Brain microvascular endothelial cell (primary cell): ENCODE measurements around the gene PCDHGA6.
"Not testable (repeated sequence)": the region's sequence is repeated elsewhere in the genome, so short reads cannot be mapped to it uniquely, and the experiment has no call there.

ENCODE experiments used
- DNase-seq: peaks from one replicate; pipeline ENCODE4 v3.0.0-alpha.2; 2020
- H3K27ac ChIP-seq: fragments of 250-450 bp; sonication (Bioruptor Pico); 2 replicates; pipeline ENCODE4 v1.5.1; 2020; ENCODE audit warnings: mild to moderate bottlenecking, moderate library complexity
- H3K27me3 ChIP-seq: fragments of 250-450 bp; sonication (Bioruptor Pico); replicated peaks from 2 replicates; pipeline ENCODE4 v1.5.1; 2020; ENCODE audit warnings: mild to moderate bottlenecking
- H3K36me3 ChIP-seq: fragments of 250-450 bp; sonication (Bioruptor Pico); replicated peaks from 2 replicates; pipeline ENCODE4 v1.5.1; 2020; ENCODE audit warnings: mild to moderate bottlenecking
- H3K4me3 ChIP-seq: 2 replicates; pipeline ENCODE4 v1.5.1; 2011; ENCODE audit warnings: low read depth, mild to moderate bottlenecking, control low read depth, low read length, moderate library complexity
- CTCF ChIP-seq: IDR thresholded peaks from 2 replicates; pipeline ENCODE4 v1.5.1; 2011; ENCODE audit warnings: low read depth, mild to moderate bottlenecking, moderate library complexity, low read length, control low read depth, inconsistent platforms; ENCODE audit errors: missing control alignments
- in situ Hi-C: cut with HindIII; loops from 2 replicates; pipeline ENCODE4 v1.10.0; 2017; ENCODE audit warnings: low sequenced_read_pairs, low pct_ligation_motif_present

Gene PCDHGA6

GRCh38 chr5:141398608-141399007, 24.9 kb downstream of the PCDHGA6 start:
- no peak for DNase-seq
- H3K27me3 ChIP-seq, result no peaks in the 10 kb centered on the region

GRCh38 chr5:141399555-141400258, 26.0 kb downstream of the PCDHGA6 start:
- DNase-seq, result no peak
- Histone ChIP-seq H3K36me3 (no peaks in the 10 kb centered on the region), H3K27me3 (no peaks in the 10 kb centered on the region), H3K27ac (no peak overlapping the region), H3K4me3 (no peak overlapping the region)
- in situ Hi-C loops, result loop anchor here (25.0 kb wide), 1 partner anchor 113 kb away; no protein-coding TSS in a partner anchor
- TF ChIP-seq CTCF, result no peak

More at GRCh38 chr5:141398608-141399007, 24.9 kb downstream of the PCDHGA6 start:
- TF ChIP-seq CTCF, result no peak
- Histone ChIP-seq H3K36me3 (no peaks in the 10 kb centered on the region), H3K4me3 (no peak overlapping the region), H3K27ac (no peak overlapping the region)
- in situ Hi-C loops, result no loop called here

- DNase-seq, result peak; percentile 24
- Histone ChIP-seq H3K36me3 (no peaks in the 10 kb centered on the region), H3K4me3 (peak within 1 kb of the TSS; percentile 22), H3K27me3 (no peaks in the 10 kb centered on the region), H3K27ac (no peak within 1 kb of the TSS)
- in situ Hi-C loops, result loop anchor here (25.0 kb wide), 1 partner anchor 110 kb away; no protein-coding TSS in a partner anchor
- peak; percentile 62 for TF ChIP-seq CTCF
These were observed 29.0 kb downstream of the PCDHGA6 start, which contains the start of gene PCDHGA9 for GRCh38 chr5:141402553-141403243. TSS of gene PCDHGA9 (plus strand) at chr5:141402778. CDS start at chr5:141402953, 175 bp downstream.

GRCh38 chr5:141403387-141403786, 29.7 kb downstream of the PCDHGA6 start:
- H3K27ac ChIP-seq, result no peak overlapping the region
- H3K36me3 ChIP-seq, result no peaks in the 10 kb centered on the region
- DNase-seq, result no peak
- H3K4me3 ChIP-seq, result no peak overlapping the region
- in situ Hi-C loops, result loop anchor here (25.0 kb wide), 1 partner anchor 109 kb away; no protein-coding TSS in a partner anchor
- H3K27me3 ChIP-seq, result no peaks in the 10 kb centered on the region
- no peak for TF ChIP-seq CTCF

GRCh38 chr5:141407790-141408505, 34.3 kb downstream of the PCDHGA6 start, which contains the start of gene PCDHGB6:
TSS of gene PCDHGB6 (plus strand) at chr5:141408021. CDS start at chr5:141408203, 182 bp downstream.
- not testable (repeated sequence) for H3K27me3 ChIP-seq, H3K36me3 ChIP-seq, DNase-seq, H3K27ac ChIP-seq
- TF ChIP-seq CTCF, result peak; percentile 74
- H3K4me3 ChIP-seq, result peak within 1 kb of the TSS; percentile 37
- in situ Hi-C loops, result loop anchor here (25.0 kb wide), 1 partner anchor 104 kb away; no protein-coding TSS in a partner anchor
